Caco-2 (cell line): ENCODE measurements around the gene SCIMP. TPM values are rescaled to one million over a fixed set of nuclear protein-coding genes. Genes with fewer than 3 reads are reported as not detected.
"Not testable (repeated sequence)": the region's sequence is repeated elsewhere in the genome, so short reads cannot be mapped to it uniquely, and the experiment has no call there.

Experiments
- BruUV-seq: library from RNA; stranded (reverse); fragments of 400-500 nt; replicated peaks from 2 replicates; lab custom pipeline; 2021; lab: Mats Ljungman, UMichigan
- CTCF ChIA-PET: fragments of 300-600 bp; sonication (Branson Sonifier 250); formaldehyde crosslinking; loops from one replicate; lab custom pipeline; 2022; ENCODE audit warnings: antibody characterized with exemption; lab: Charles Lee
- POLR2A ChIA-PET: fragments of 300-600 bp; sonication (Branson Sonifier 250); formaldehyde crosslinking; loops from one replicate; lab custom pipeline; 2022; ENCODE audit warnings: antibody characterized with exemption; lab: Charles Lee
- DNase-seq, 2 experiments: peaks; one replicate each; pipeline versions ENCODE4 v3.0.0 to v3.0.0-alpha.2; 2020 to 2022
- H3K27me3 ChIP-seq: replicated peaks from 2 replicates; pipeline ENCODE4 v1.6.0; 2011; ENCODE audit warnings: low read length; ENCODE audit not compliant: control insufficient read depth, insufficient read depth
- H3K36me3 ChIP-seq: 2 replicates; pipeline ENCODE4 v1.5.1; 2011; ENCODE audit warnings: low read length; ENCODE audit not compliant: control insufficient read depth, insufficient read depth
- H3K4me1 ChIP-seq: fragments of 250-450 bp; sonication (Bioruptor Pico); 2 replicates; pipeline ENCODE4 v1.5.1; 2020; ENCODE audit warnings: mild to moderate bottlenecking
- H3K4me3 ChIP-seq: 2 replicates; pipeline ENCODE4 v1.5.1; 2011; ENCODE audit warnings: low read depth, mild to moderate bottlenecking, control low read depth, low read length
- H3K9me3 ChIP-seq: fragments of 250-450 bp; sonication (Bioruptor Pico); 2 replicates; pipeline ENCODE4 v1.5.1; 2020; ENCODE audit warnings: mild to moderate bottlenecking, moderate library complexity
- H3K27ac Mint-ChIP-seq: one replicate; pipeline ENCODE4 v1.8.0; 2022; ENCODE audit warnings: mixed read lengths; ENCODE audit not compliant: unreplicated experiment
- H3K27me3 Mint-ChIP-seq: one replicate; pipeline ENCODE4 v1.8.0; 2022; ENCODE audit warnings: mixed read lengths; ENCODE audit not compliant: insufficient read depth, unreplicated experiment
- H3K36me3 Mint-ChIP-seq: one replicate; pipeline ENCODE4 v1.8.0; 2022; ENCODE audit warnings: mild to moderate bottlenecking, mixed read lengths; ENCODE audit not compliant: insufficient read depth, unreplicated experiment
- H3K4me1 Mint-ChIP-seq: one replicate; pipeline ENCODE4 v1.8.0; 2022; ENCODE audit warnings: low read depth, mixed read lengths; ENCODE audit not compliant: unreplicated experiment
- H3K4me3 Mint-ChIP-seq: one replicate; pipeline ENCODE4 v1.8.0; 2022; ENCODE audit warnings: mild to moderate bottlenecking, moderate library complexity, mixed read lengths; ENCODE audit not compliant: unreplicated experiment
- H3K9me3 Mint-ChIP-seq: one replicate; pipeline ENCODE4 v1.8.0; 2022; ENCODE audit warnings: mixed read lengths; ENCODE audit not compliant: unreplicated experiment
- CTCF ChIP-seq, 2 experiments: fragments of 200-600 bp in 1 of 2; IDR thresholded peaks; 1 replicate in 1 of 2; 2 replicates in 1 of 2; pipeline versions ENCODE4 v1.5.1 to v1.8.0; 2011 to 2022; ENCODE audit warnings: antibody characterized with exemption in 1 of 2, control low read depth in 1 of 2, inconsistent platforms in 1 of 2, low read depth in 1 of 2, low read length in 1 of 2, mild to moderate bottlenecking in 1 of 2, moderate library complexity in 1 of 2; ENCODE audit not compliant: insufficient read depth in 1 of 2, severe bottlenecking in 1 of 2, unreplicated experiment in 1 of 2
- intact Hi-C: fragments of 100-400 bp; cut with micrococcal nuclease; formaldehyde crosslinking; loops from one replicate; pipeline ENCODE4 v1.10.0; 2022; ENCODE audit not compliant: unreplicated experiment
- total RNA-seq: library from RNA; stranded (reverse); gene quantifications from 2 replicates; pipeline ENCODE4 v1.2.3, GENCODE V29; 2022

SCIMP gene
- total RNA-seq, 1 experiment from 2014 or later, result not detected

DNA sequence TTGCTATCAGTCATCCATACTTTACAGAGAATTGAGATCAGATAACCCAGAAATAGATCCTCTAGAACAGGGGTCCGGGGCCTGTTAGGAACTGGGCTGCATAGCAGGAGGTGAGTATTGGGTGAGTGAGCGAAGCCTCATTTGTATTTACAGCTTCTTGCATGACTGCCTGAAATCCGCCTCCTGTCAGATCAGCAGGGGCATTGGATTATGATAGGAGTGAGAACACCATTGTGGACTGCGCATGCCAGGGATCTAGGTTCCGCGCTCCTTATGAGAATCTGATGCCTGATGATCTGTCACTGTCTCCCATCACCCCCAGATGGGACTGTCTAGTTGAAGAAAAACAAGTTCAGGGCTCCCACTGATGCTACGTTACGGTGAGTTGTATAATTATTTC, 13.0 kb upstream of the SCIMP start:
- Mint-ChIP-seq H3K27ac (no peak overlapping the region), H3K36me3 (no peaks in the 10 kb centered on the region), H3K4me1 (no peaks in the 10 kb centered on the region), H3K9me3 (no peaks in the 10 kb centered on the region), H3K4me3 (no peak overlapping the region), H3K27me3 (no peaks in the 10 kb centered on the region)
- intact Hi-C loops, result no loop called here
- ChIA-PET POLR2A (no interaction called here), CTCF (no interaction called here)
- H3K9me3 ChIP-seq, result no peaks in the 10 kb centered on the region
- BruUV-seq, result no TSS peak
- H3K4me3 ChIP-seq, result no peak overlapping the region
- no peaks in the 10 kb centered on the region for H3K4me1 ChIP-seq
- H3K27me3 ChIP-seq, result no peaks in the 10 kb centered on the region
- no peaks in the 10 kb centered on the region for H3K36me3 ChIP-seq
- no peak for TF ChIP-seq CTCF (IDR thresholded peaks at IDR 0.05; ENCODE audit: insufficient read depth in 1 of 2, low read depth in 1 of 2, low read length in 1 of 2, severe bottlenecking in 1 of 2, unreplicated experiment in 1 of 2)
- DNase-seq, result no peak

GRCh38 chr17:5241861-5242671, 7.4 kb upstream of the SCIMP start:
- no peaks in the 10 kb centered on the region for H3K4me1 Mint-ChIP-seq
- CTCF ChIA-PET, result no interaction called here

GRCh38 chr17:5239769-5240168, 5.1 kb upstream of the SCIMP start:
- H3K4me1 ChIP-seq, DNase-seq, CTCF ChIA-PET, H3K36me3 Mint-ChIP-seq, H3K4me3 Mint-ChIP-seq, H3K4me1 Mint-ChIP-seq, H3K9me3 Mint-ChIP-seq, H3K27me3 Mint-ChIP-seq, H3K36me3 ChIP-seq, intact Hi-C loops, POLR2A ChIA-PET, H3K27ac Mint-ChIP-seq, H3K9me3 ChIP-seq, BruUV-seq, H3K4me3 ChIP-seq, H3K27me3 ChIP-seq: not testable (repeated sequence)

More at GRCh38 chr17:5241861-5242671, 7.4 kb upstream of the SCIMP start:
- H3K27me3 ChIP-seq, result no peaks in the 10 kb centered on the region
- H3K36me3 Mint-ChIP-seq, result no peaks in the 10 kb centered on the region
- H3K27ac Mint-ChIP-seq, result no peak overlapping the region
- intact Hi-C loops, result no loop called here
- TF ChIP-seq CTCF (IDR thresholded peaks at IDR 0.05; ENCODE audit: insufficient read depth in 1 of 2, low read depth in 1 of 2, low read length in 1 of 2, severe bottlenecking in 1 of 2, unreplicated experiment in 1 of 2), result no peak
- no peak for DNase-seq
- no peak overlapping the region for H3K4me3 Mint-ChIP-seq
- H3K9me3 ChIP-seq, result no peaks in the 10 kb centered on the region
- no peaks in the 10 kb centered on the region for H3K4me1 ChIP-seq
- no TSS peak for BruUV-seq
- H3K27me3 Mint-ChIP-seq, result no peaks in the 10 kb centered on the region
- no peak overlapping the region for H3K4me3 ChIP-seq
- H3K9me3 Mint-ChIP-seq, result no peaks in the 10 kb centered on the region
- POLR2A ChIA-PET, result interaction anchor here (0.5 kb wide), 1 partner anchor 50 kb away, joined by 3 read pairs; no protein-coding TSS in a partner anchor
- H3K36me3 ChIP-seq, result no peaks in the 10 kb centered on the region
